Regular cardiac myocyte (primary cell): ENCODE measurements around the gene ECM1. TPM values are rescaled to one million over a fixed set of nuclear protein-coding genes. Genes with fewer than 3 reads are reported as not detected.

Experiments used
- total RNA-seq: library from RNA; depleted of rRNA; stranded (reverse); fragments of >200 nt; gene quantifications from 2 replicates; pipeline ENCODE4 v1.2.3, GENCODE V29; 2014

The ECM1 gene
- 8.2 and 13.8 TPM in 2 replicates for total RNA-seq

DNA sequence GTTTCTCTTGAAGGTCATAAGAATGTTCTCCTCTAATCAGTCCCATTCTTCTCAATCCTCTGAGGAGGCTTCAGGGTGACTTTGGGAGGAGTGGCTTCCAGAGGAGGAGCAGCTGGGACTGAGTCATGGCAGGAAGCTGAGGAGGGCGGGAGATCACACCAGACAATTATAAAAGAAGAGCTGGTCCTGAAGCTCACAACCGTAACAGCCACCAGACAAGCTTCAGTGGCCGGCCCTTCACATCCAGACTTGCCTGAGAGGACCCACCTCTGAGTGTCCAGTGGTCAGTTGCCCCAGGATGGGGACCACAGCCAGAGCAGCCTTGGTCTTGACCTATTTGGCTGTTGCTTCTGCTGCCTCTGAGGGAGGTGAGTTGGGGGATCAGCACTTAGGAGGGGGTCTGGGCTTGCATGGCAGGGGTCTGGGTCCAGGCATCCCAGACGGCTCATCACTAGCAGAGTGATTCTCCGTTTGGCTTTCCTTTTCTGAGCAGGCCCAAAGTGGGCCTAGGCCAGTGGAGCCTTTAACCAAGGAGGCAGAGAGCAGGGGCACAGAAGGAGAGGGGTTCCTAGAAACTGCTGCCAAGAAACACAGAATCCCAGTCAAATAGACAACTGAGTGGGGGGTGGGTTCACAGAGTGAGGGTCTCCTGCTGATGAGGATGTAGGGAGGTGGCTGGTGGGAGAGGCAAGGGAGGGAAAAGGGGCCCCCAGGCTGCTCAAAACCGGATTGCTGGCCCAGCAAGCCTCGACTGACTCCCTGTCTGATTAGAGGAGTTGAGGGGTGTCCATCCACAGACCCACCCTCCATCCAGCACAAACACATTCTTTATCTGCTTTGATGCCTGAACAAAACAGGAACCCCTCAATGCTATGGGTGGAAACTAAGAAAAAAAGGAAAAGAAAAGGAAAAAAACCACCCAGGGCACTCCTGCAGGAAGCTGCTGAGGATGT is at the start of gene ECM1:
Gene ECM1, plus strand, starts transcription at position 198 of the 953 bp plus-strand sequence. Its CDS starts 101 bp downstream, at position 299.

DNA sequence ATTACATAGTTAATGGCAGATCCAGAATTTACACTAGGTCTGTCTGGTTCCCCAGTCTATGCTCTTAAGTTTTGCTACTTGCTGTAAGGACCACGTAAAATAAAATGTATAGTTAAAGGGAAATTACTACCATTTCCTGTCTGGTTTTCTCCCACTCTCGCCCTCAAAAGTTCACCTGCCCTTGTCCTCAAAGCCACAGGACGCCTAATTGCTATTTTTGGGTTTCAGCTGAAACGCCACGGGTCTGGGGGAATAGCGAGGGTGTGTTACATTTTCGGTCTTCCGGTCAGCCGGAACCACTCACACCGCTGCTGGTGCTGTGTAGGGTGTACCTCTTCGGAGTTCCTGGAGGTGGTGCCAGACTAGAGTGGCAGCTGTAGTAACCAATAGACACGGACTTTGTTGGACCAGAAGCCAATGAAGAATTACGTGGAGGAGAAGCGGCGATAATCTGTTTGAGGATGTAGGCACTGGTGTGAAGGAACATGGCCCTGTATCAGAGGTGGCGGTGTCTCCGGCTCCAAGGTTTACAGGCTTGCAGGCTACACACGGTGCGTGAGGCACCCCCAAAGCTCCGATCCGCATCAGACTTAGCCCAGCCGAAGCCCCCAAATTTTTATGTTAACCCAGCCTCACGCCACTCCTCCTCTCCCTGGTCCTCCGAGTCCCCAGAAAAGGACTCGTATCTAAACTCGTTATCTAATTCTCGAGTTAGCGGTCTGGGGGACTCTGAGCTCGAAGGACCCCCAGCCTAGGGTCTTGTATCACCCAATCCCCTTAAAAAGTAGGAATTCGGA is 20.7 kb upstream of the ECM1 start, which contains the start of gene TARS2:
Gene TARS2, plus strand, starts transcription at position 454 of the 797 bp plus-strand sequence. Its CDS starts 32 bp downstream, at position 486.

DNA sequence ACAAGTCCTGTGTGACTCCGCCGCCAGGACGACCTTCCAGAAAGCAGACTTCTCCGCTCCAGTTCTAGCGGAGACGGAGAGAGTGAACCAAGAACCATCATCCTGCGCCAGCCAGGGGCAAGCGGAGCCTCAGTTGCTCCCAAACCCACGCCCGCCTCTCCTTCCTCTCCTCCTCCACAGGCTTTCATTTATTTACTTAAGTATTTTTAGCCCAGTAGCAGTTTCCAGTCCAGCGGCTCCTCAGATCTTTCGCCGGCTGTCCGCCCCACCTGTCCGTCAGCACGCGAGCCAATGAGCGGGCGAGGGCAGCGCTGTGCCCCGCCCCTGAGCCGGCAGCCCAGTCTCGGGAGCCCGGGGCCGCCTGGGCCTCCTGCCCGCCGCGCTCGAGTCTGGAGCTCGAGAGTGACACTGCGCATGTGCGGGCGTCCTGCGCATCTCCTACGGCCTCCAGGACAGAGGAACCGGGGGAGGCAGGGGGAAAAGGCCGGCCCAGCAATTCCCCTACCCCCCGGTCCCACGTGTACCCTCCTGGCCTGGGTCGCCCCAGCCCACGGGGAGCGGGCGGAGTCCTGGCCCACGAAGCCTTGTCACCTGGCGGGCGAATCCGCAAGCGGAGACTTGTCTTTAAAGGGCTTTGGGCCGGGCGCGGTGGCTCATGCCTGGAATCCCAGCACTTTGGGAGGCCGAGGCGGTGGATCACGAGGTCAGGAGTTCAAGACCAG is 7.6 kb downstream of the ECM1 start, which contains the start of gene FALEC:
Gene FALEC, plus strand, starts transcription at position 425 of the 722 bp plus-strand sequence.

DNA sequence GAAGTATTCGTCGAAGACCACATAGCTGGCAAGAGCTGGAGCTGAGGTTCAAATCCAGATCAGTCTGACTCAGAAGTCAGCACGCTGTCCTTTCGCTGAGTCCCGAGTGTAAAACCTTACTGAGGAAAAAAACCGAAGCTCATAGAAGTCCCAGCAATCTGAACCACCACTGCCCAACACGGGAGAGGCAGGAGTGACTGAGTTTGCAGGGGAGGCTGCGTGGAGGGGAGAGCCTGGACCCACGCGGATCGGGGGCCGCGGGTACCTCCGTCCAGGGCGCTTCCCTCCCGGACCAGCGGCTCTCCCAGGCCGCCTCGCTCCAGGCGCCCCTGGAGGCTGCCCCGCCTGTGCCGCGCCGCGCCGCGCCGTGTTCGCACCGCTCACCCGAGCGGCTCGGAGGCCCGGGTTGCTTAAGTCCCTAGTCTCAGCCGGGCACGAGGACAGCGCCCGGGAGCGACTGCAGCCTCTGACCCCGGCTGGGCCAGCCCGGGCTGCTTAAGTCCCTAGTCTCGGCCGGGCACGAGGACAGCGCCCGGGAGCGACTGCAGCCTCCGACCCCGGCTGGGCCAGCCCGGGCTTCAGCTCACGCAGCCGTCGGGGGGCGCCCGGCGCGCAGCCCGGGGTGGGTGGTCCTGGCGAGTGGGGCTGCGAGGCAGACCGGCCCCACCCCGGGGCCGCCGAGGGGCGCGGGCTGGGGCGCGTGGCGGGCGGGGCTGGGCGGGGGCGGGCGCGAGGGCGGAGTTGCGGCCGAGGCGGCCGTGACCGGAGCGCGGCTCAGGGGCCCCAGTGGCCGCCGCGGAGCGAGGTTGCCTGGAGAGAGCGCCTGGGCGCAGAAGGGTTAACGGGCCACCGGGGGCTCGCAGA is 41.0 kb downstream of the ECM1 start, which contains the start of gene ADAMTSL4:
Gene ADAMTSL4, plus strand, starts transcription at position 777 of the 864 bp plus-strand sequence. CDS start 2,881 bp downstream, outside the sequence.

Other genes starting within 250 kb of the ECM1 start
- 88.6 and 89.9 TPM in 2 replicates for gene APH1A, start 239.1 kb upstream of the ECM1 start, total RNA-seq
- gene C1orf54, start 235.3 kb upstream of the ECM1 start, total RNA-seq, result 39.7 and 98.1 TPM in 2 replicates
- gene CIART, start 225.6 kb upstream of the ECM1 start, total RNA-seq, result 4.8 and 5.9 TPM in 2 replicates
- 42.0 and 47.2 TPM in 2 replicates for gene MRPS21, start 214.2 kb upstream of the ECM1 start, total RNA-seq
- gene PRPF3, start 186.6 kb upstream of the ECM1 start, total RNA-seq, result 37.2 and 45.6 TPM in 2 replicates
- gene RPRD2, start 144.0 kb upstream of the ECM1 start, total RNA-seq, result 5.0 and 6.5 TPM in 2 replicates
- 14.1 and 18.8 TPM in 2 replicates for gene TARS2, start 20.7 kb upstream of the ECM1 start, total RNA-seq
- gene FALEC, start 7.6 kb downstream of the ECM1 start, total RNA-seq, result 0.28 TPM in 1 of 2 replicates, not detected in the other
- gene ADAMTSL4, start 41.3 kb downstream of the ECM1 start, total RNA-seq, result 0.77 and 4.2 TPM in 2 replicates
- gene MCL1, start 71.5 kb downstream of the ECM1 start, total RNA-seq, result 260 and 397 TPM in 2 replicates
- gene ENSA, start 121.5 kb downstream of the ECM1 start, total RNA-seq, result 107 and 128 TPM in 2 replicates
- gene GOLPH3L, start 189.0 kb downstream of the ECM1 start, total RNA-seq, result 11.6 and 12.7 TPM in 2 replicates
- 0.19 and 0.28 TPM in 2 replicates for gene HORMAD1, start 212.8 kb downstream of the ECM1 start, total RNA-seq